MM.1S (cell line): ENCODE measurements around the gene ZNF554.

Experiments
- DNase-seq: peaks from one replicate; pipeline ENCODE4 v3.0.0-alpha.2; 2015
- H2AFZ ChIP-seq: fragments of 300-600 bp; sonication (generic); 2 replicates; pipeline ENCODE4 v1.6.0; 2016; ENCODE audit warnings: antibody characterized with exemption, low read length
- H3F3A ChIP-seq: fragments of 300-600 bp; sonication (generic); 2 replicates; pipeline ENCODE4 v1.6.1; 2016; ENCODE audit warnings: mild to moderate bottlenecking, antibody characterized with exemption, low read length, moderate library complexity, mixed read lengths; ENCODE audit not compliant: insufficient read depth
- H3K27ac ChIP-seq: fragments of 300-600 bp; sonication (generic); 2 replicates; pipeline ENCODE4 v1.5.1; 2016; ENCODE audit warnings: mild to moderate bottlenecking, low read length
- H3K27me3 ChIP-seq: fragments of 300-600 bp; sonication (generic); replicated peaks from 2 replicates; pipeline ENCODE4 v1.6.0; 2016; ENCODE audit warnings: low read length; ENCODE audit not compliant: insufficient read depth
- H3K36me3 ChIP-seq: fragments of 300-600 bp; sonication (generic); replicated peaks from 2 replicates; pipeline ENCODE4 v1.6.1; 2016; ENCODE audit warnings: mild to moderate bottlenecking, low read length, mixed read lengths; ENCODE audit not compliant: insufficient read depth
- H3K4me1 ChIP-seq: fragments of 300-600 bp; sonication (generic); 2 replicates; pipeline ENCODE4 v1.6.1; 2016; ENCODE audit warnings: low read length, mixed read lengths
- H3K4me2 ChIP-seq: fragments of 300-600 bp; sonication (generic); 2 replicates; pipeline ENCODE4 v1.6.0; 2016; ENCODE audit warnings: low read depth, low read length
- H3K4me3 ChIP-seq: fragments of 300-600 bp; sonication (generic); 2 replicates; pipeline ENCODE4 v1.5.1; 2016; ENCODE audit warnings: low read length, mixed read lengths
- H3K79me2 ChIP-seq: fragments of 300-600 bp; sonication (generic); 2 replicates; pipeline ENCODE4 v1.6.1; 2016; ENCODE audit warnings: mixed run types, low read length, mixed read lengths
- H3K9ac ChIP-seq: fragments of 300-600 bp; sonication (generic); 2 replicates; pipeline ENCODE4 v1.6.1; 2016; ENCODE audit warnings: low read length, mixed read lengths
- H3K9me2 ChIP-seq: fragments of 300-600 bp; sonication (generic); replicated peaks from 2 replicates; pipeline ENCODE4 v1.6.1; 2016; ENCODE audit warnings: mild to moderate bottlenecking, low read length, mixed read lengths; ENCODE audit not compliant: insufficient read depth
- H3K9me3 ChIP-seq: fragments of 300-600 bp; sonication (generic); replicated peaks from 2 replicates; pipeline ENCODE4 v1.6.1; 2016; ENCODE audit warnings: mild to moderate bottlenecking, low read length, mixed read lengths; ENCODE audit not compliant: insufficient read depth
- H4K20me1 ChIP-seq: fragments of 300-600 bp; sonication (generic); 2 replicates; pipeline ENCODE4 v1.6.1; 2016; ENCODE audit warnings: mild to moderate bottlenecking, low read length, moderate library complexity, mixed read lengths; ENCODE audit not compliant: insufficient read depth
- CTCF ChIP-seq: fragments of 300-600 bp; sonication (generic); IDR thresholded peaks from 2 replicates; pipeline ENCODE4 v1.5.1; 2016; ENCODE audit warnings: antibody characterized with exemption, low read length, mixed read lengths
- EZH2 ChIP-seq: fragments of 300-600 bp; sonication (generic); optimal IDR thresholded peaks from 2 replicates; pipeline ENCODE3; 2017; ENCODE audit warnings: low read depth, mild to moderate bottlenecking, antibody characterized with exemption, low read length, mixed read lengths
- EZH2phosphoT487 ChIP-seq: fragments of 300-600 bp; sonication (generic); IDR thresholded peaks from 2 replicates; pipeline ENCODE4 v1.6.1; 2018; ENCODE audit warnings: antibody characterized with exemption, low read length

Gene ZNF554

GRCh38 chr19:2802826-2803225 is 16.8 kb upstream of the ZNF554 start:
- no peak for DNase-seq
- peaks cover 7% of the 10 kb centered on the region for H3K79me2 ChIP-seq
- H2AFZ ChIP-seq = no peak overlapping the region
- H3K4me1 ChIP-seq = no peaks in the 10 kb centered on the region
- no peak overlapping the region for H3K9ac ChIP-seq
- no peaks in the 10 kb centered on the region for H3F3A ChIP-seq
- H3K9me2 ChIP-seq = no peaks in the 10 kb centered on the region
- TF ChIP-seq EZH2phosphoT487 = no peak
- TF ChIP-seq CTCF = no peak
- no peak for TF ChIP-seq EZH2
- H3K36me3 ChIP-seq = peaks cover 22% of the 10 kb centered on the region
- H3K4me2 ChIP-seq = no peak overlapping the region
- H3K27me3 ChIP-seq = no peaks in the 10 kb centered on the region
- no peak overlapping the region for H3K4me3 ChIP-seq
- no peak overlapping the region for H3K27ac ChIP-seq
- H3K9me3 ChIP-seq = no peaks in the 10 kb centered on the region
- H4K20me1 ChIP-seq = no peaks in the 10 kb centered on the region

GRCh38 chr19:2803486-2804155 is 16.0 kb upstream of the ZNF554 start:
- no peaks in the 10 kb centered on the region for H3K9me3 ChIP-seq
- no peak overlapping the region for H3K27ac ChIP-seq
- TF ChIP-seq EZH2phosphoT487 (no peak), CTCF (no peak), EZH2 (no peak)
- no peaks in the 10 kb centered on the region for H3K27me3 ChIP-seq
- no peak overlapping the region for H3K4me2 ChIP-seq
- H3F3A ChIP-seq = no peaks in the 10 kb centered on the region
- peaks cover 7% of the 10 kb centered on the region for H3K79me2 ChIP-seq
- no peak overlapping the region for H3K4me3 ChIP-seq
- H4K20me1 ChIP-seq = no peaks in the 10 kb centered on the region
- no peak overlapping the region for H2AFZ ChIP-seq
- peaks cover 25% of the 10 kb centered on the region for H3K36me3 ChIP-seq
- H3K9ac ChIP-seq = no peak overlapping the region
- H3K9me2 ChIP-seq = no peaks in the 10 kb centered on the region
- no peak for DNase-seq
- H3K4me1 ChIP-seq = no peaks in the 10 kb centered on the region

- H3K27ac ChIP-seq = no peak overlapping the region
- no peak overlapping the region for H3K9ac ChIP-seq
Observed at GRCh38 chr19:2804156-2805004, 15.3 kb upstream of the ZNF554 start.

More at GRCh38 chr19:2804156-2805004, 15.3 kb upstream of the ZNF554 start:
- no peak for DNase-seq
- H3K36me3 ChIP-seq = peaks cover 25% of the 10 kb centered on the region
- H3K9me3 ChIP-seq = no peaks in the 10 kb centered on the region
- TF ChIP-seq CTCF (no peak), EZH2phosphoT487 (no peak), EZH2 (no peak)
- H3F3A ChIP-seq = no peaks in the 10 kb centered on the region
- no peaks in the 10 kb centered on the region for H3K27me3 ChIP-seq
- no peak overlapping the region for H3K4me3 ChIP-seq
- H2AFZ ChIP-seq = no peak overlapping the region
- peaks cover 7% of the 10 kb centered on the region for H3K79me2 ChIP-seq
- H3K4me1 ChIP-seq = no peaks in the 10 kb centered on the region
- H3K9me2 ChIP-seq = no peaks in the 10 kb centered on the region
- H3K4me2 ChIP-seq = no peak overlapping the region
- no peaks in the 10 kb centered on the region for H4K20me1 ChIP-seq
